Uterus (tissue), 2 donors: ENCODE results near the gene METTL6.

Experiments used
- POLR2A ChIP-seq, 2 donors: fragments of 450-650 bp; IDR thresholded peaks; one replicate each; pipeline ENCODE4 v1.6.1; 2016; ENCODE audit warnings: antibody characterized with exemption in 2 of 2, mild to moderate bottlenecking in 1 of 2, moderate library complexity in 1 of 2
- TF ChIP-seq, protein P1 (sequence below), 4 experiments: fragments of 200-600 bp in 2 of 4; fragments of 450-650 bp in 2 of 4; sonication (generic) in 2 of 4; IDR thresholded peaks; one replicate each; pipeline ENCODE4 v1.5.1; 2016 to 2019; ENCODE audit warnings: antibody characterized with exemption in 4 of 4, mild to moderate bottlenecking in 2 of 4, moderate library complexity in 1 of 4

DNA sequence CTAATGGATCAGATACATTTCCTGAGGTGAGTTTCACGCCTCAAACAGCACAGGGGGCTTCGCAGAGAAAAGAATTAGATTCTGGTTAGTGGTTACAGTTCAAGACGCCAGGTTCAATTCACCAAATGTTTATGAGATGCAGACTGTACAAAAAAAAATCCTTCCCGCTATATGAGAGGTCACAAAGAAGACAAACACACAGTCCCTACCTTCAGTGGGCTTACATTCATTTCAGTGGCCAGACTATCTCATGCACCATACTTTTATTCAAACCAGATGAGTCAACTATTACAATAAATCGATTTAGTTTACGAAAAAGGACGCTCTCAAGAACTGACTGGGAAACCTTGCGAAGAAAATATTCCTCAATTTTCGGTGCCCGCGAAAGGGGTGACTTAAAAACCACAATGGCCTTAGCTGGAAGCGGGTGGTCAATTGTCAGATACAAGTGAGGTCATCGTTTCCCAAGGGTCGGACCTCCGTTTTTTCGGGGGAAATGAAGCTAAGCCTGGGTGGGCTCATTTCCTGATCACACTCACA lies 695 bp downstream of the METTL6 start:
- TF ChIP-seq, protein P1, sequence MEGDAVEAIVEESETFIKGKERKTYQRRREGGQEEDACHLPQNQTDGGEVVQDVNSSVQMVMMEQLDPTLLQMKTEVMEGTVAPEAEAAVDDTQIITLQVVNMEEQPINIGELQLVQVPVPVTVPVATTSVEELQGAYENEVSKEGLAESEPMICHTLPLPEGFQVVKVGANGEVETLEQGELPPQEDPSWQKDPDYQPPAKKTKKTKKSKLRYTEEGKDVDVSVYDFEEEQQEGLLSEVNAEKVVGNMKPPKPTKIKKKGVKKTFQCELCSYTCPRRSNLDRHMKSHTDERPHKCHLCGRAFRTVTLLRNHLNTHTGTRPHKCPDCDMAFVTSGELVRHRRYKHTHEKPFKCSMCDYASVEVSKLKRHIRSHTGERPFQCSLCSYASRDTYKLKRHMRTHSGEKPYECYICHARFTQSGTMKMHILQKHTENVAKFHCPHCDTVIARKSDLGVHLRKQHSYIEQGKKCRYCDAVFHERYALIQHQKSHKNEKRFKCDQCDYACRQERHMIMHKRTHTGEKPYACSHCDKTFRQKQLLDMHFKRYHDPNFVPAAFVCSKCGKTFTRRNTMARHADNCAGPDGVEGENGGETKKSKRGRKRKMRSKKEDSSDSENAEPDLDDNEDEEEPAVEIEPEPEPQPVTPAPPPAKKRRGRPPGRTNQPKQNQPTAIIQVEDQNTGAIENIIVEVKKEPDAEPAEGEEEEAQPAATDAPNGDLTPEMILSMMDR (IDR thresholded peaks at IDR 0.05): no peak
- no peak for TF ChIP-seq POLR2A (IDR thresholded peaks at IDR 0.05)
